Measurements from ENCODE around the gene GCK. TPM values are rescaled to one million over a fixed set of nuclear protein-coding genes. Genes with fewer than 3 reads are reported as not detected.

Gene GCK
- total and polyA plus RNA-seq, 2 donors (not counting 3 experiments of a cell fraction or from before 2014, with no cell fraction given), result 0.17 to 0.51 TPM

DNA sequence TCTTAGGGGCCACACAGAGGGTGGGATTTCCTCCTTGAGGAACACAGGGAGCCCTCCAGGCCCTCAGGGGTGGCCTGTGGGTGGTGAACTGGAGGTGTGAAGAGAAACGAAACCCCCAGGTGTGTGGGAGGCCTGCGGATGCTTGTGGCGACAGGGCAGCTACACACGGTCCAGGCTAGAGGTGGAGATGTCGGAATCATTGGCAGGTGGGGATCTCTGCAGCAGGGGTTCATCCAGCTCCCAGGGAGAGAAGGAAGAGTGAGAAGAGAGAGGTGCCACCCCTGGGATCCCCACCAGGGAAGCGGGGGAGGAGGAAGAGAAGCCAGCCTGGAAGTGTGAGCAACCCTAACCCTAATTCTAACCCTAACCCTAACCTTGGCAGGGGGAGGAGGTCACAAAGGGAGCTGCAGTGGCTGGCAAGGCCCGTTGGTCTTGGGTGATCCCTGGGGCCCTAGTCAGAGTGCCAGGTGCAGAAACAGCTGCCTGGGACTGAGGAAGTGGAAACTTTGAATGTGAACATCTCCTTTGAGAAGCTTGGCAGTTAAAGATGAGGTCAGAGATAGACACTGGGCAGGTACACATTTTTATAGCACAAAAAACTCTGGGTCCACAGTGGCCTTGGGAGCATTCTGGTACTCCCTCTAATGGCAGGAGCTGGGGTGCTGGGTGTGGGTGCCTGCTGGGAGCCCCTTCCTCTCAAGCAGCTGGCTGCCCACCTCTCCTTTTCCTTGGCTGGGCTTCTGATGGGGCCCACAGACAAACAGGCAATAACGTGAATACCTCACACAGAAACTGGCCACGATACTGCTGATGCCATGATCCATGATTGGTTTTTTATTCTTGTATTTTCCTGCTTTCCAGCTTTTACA lies 91.9 kb downstream of the GCK start:
- H3K27ac ChIP-seq (ENCODE audit: insufficient read depth, low read depth, low read length), result no peak overlapping the region
- CTCF ChIA-PET, result interaction anchor here (1.0 to 1.3 kb wide), 3 partner anchors 9 to 17 kb away, joined by 3 to 5 read pairs (median 4); no protein-coding TSS in a partner anchor
- H4K20me1 ChIP-seq (replicated peaks; ENCODE audit: control insufficient read depth, extremely low read depth, insufficient read depth, low read length), result no peaks in the 10 kb centered on the region
- no peaks in the 10 kb centered on the region for H3K36me3 ChIP-seq (ENCODE audit: control insufficient read depth in 2 of 2, extremely low read depth in 1 of 2, insufficient read depth in 2 of 2, low read length in 2 of 2)
- DNase-seq (ENCODE audit: low read depth, low spot score) (no peak), FAIRE-seq (no peak)
- no TSS peak for BruUV-seq (replicated peaks)
- dilution Hi-C loops (cut with MboI; ENCODE audit: extremely low pct_ligation_motif_present, low sequenced_read_pairs) (no loop called here), intact Hi-C loops (cut with micrococcal nuclease) (no loop called here)
- no peaks in the 10 kb centered on the region for H3K79me2 ChIP-seq (ENCODE audit: control insufficient read depth, insufficient read depth, low read length)
- TF ChIP-seq FOS (IDR thresholded peaks at IDR 0.05; ENCODE audit: borderline replicate concordance, insufficient read depth, low read length) (no peak), POLR2A (IDR thresholded peaks at IDR 0.05; ENCODE audit: low read depth, low read length) (no peak), POLR2AphosphoS5 (IDR thresholded peaks at IDR 0.05; ENCODE audit: insufficient read depth, low read depth, low read length) (no peak), GATA2 (IDR thresholded peaks at IDR 0.05; ENCODE audit: insufficient read depth, insufficient read length, low read depth, low read length) (no peak), EZH2 (IDR thresholded peaks at IDR 0.05; ENCODE audit: borderline replicate concordance, low read depth, low read length, severe bottlenecking) (no peak), JUN (IDR thresholded peaks at IDR 0.05; ENCODE audit: borderline replicate concordance, insufficient read depth, insufficient read length, low read depth) (no peak), MYC (IDR thresholded peaks at IDR 0.05; ENCODE audit: low read depth, low read length) (no peak)
- TF ChIP-seq, protein P1, sequence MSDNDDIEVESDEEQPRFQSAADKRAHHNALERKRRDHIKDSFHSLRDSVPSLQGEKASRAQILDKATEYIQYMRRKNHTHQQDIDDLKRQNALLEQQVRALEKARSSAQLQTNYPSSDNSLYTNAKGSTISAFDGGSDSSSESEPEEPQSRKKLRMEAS (IDR thresholded peaks at IDR 0.05; ENCODE audit: insufficient read depth, insufficient read length), result no peak
- TF ChIP-seq, protein P2, sequence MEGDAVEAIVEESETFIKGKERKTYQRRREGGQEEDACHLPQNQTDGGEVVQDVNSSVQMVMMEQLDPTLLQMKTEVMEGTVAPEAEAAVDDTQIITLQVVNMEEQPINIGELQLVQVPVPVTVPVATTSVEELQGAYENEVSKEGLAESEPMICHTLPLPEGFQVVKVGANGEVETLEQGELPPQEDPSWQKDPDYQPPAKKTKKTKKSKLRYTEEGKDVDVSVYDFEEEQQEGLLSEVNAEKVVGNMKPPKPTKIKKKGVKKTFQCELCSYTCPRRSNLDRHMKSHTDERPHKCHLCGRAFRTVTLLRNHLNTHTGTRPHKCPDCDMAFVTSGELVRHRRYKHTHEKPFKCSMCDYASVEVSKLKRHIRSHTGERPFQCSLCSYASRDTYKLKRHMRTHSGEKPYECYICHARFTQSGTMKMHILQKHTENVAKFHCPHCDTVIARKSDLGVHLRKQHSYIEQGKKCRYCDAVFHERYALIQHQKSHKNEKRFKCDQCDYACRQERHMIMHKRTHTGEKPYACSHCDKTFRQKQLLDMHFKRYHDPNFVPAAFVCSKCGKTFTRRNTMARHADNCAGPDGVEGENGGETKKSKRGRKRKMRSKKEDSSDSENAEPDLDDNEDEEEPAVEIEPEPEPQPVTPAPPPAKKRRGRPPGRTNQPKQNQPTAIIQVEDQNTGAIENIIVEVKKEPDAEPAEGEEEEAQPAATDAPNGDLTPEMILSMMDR (IDR thresholded peaks at IDR 0.05; ENCODE audit: extremely low read depth in 1 of 2, insufficient read depth in 1 of 2, low read depth in 1 of 2, low read length in 2 of 2), result no peak
- no peaks in the 10 kb centered on the region for H3K9me3 ChIP-seq (replicated peaks; ENCODE audit: control insufficient read depth, insufficient read depth, low read length)
- no peaks in the 10 kb centered on the region for H3K27me3 ChIP-seq (ENCODE audit: control insufficient read depth in 2 of 2, insufficient read depth in 2 of 2, low read length in 2 of 2)
- no peak overlapping the region for H2AFZ ChIP-seq (ENCODE audit: low read depth, low read length)
- H3K4me3 ChIP-seq (replicated peaks in 1 of 3; ENCODE audit: insufficient read depth in 1 of 3, low read depth in 1 of 3, low read length in 3 of 3), result no peak overlapping the region
- POLR2A ChIA-PET, result no interaction called here
- H3K4me2 ChIP-seq (ENCODE audit: insufficient read depth, low read length), result no peak overlapping the region
- no peaks in the 10 kb centered on the region for H3K4me1 ChIP-seq (ENCODE audit: control insufficient read depth, extremely low read depth, insufficient read depth, low read length)
- H3K9ac ChIP-seq (replicated peaks; ENCODE audit: extremely low read depth, insufficient read depth, low read length), result no peak overlapping the region
- no peaks in the 10 kb centered on the region for H3K9me1 ChIP-seq (replicated peaks; ENCODE audit: control insufficient read depth, extremely low read depth, insufficient read depth, low read length)
